ENCODE results near the gene GRHL1.

The GRHL1 gene

GRCh38 chr2:10047616-10048500, 96.4 kb downstream of the GRHL1 start:
- DNase-seq, result no peak

- DNase-seq, result no peak
Observed at GRCh38 chr2:10048501-10049171, 97.1 kb downstream of the GRHL1 start.

All from NCI-H1048 (cell line).